Endothelial cell of umbilical vein (primary cell): ENCODE data around the gene PSME3IP1. TPM values are rescaled to one million over a fixed set of nuclear protein-coding genes. Genes with fewer than 3 reads are reported as not detected.
A peak's percentile ranks its signal among the peaks of the same experiment; 100 is the strongest.

Experiments
- BruUV-seq: library from RNA; stranded (reverse); fragments of 400-500 nt; replicated peaks from 2 replicates; lab custom pipeline; 2021; lab: Mats Ljungman, UMichigan
- CTCF ChIA-PET: fragments of 300-600, 350-600 bp; sonication (Branson Sonifier 250); formaldehyde crosslinking; loops from one replicate; lab custom pipeline; 2021; ENCODE audit warnings: antibody characterized with exemption, inconsistent platforms; lab: Charles Lee
- POLR2A ChIA-PET: fragments of 300-600, 350-600 bp; sonication (Branson Sonifier 250); formaldehyde crosslinking; loops from one replicate; lab custom pipeline; 2021; ENCODE audit warnings: antibody characterized with exemption, inconsistent platforms; lab: Charles Lee
- DNase-seq: peaks from one replicate; pipeline ENCODE4 v3.0.0-alpha.2; 2011; ENCODE audit warnings: low read depth, low spot score
- FAIRE-seq: peaks from 2 replicates; lab custom pipeline; 2011; peaks lifted over from hg19 to GRCh38; lab: Jason Lieb, UNC
- H2AFZ ChIP-seq: 2 replicates; pipeline ENCODE4 v1.6.0; 2012; ENCODE audit warnings: low read depth, low read length, control low read depth, inconsistent platforms
- H3K27ac ChIP-seq: 2 replicates; pipeline ENCODE4 v1.5.1; 2011; ENCODE audit warnings: low read depth, mild to moderate bottlenecking, control low read depth, low read length, moderate library complexity; ENCODE audit not compliant: insufficient read depth
- H3K27me3 ChIP-seq, 2 experiments: 2 replicates each; pipeline versions ENCODE4 v1.6.0 to v1.6.1; 2011; ENCODE audit warnings: low read length in 2 of 2, mixed read lengths in 1 of 2; ENCODE audit not compliant: control insufficient read depth in 2 of 2, insufficient read depth in 2 of 2
- H3K36me3 ChIP-seq, 2 experiments: 2 replicates in 1 of 2; 3 replicates in 1 of 2; pipeline ENCODE4 v1.5.1; 2011; ENCODE audit warnings: low read length in 2 of 2, mild to moderate bottlenecking in 1 of 2, moderate library complexity in 1 of 2; ENCODE audit not compliant: control insufficient read depth in 2 of 2, insufficient read depth in 2 of 2; ENCODE audit errors: extremely low read depth in 1 of 2
- H3K4me1 ChIP-seq: 3 replicates; pipeline ENCODE4 v1.5.1; 2011; ENCODE audit warnings: mild to moderate bottlenecking, low read length; ENCODE audit not compliant: control insufficient read depth, insufficient read depth; ENCODE audit errors: extremely low read depth
- H3K4me2 ChIP-seq: 2 replicates; pipeline ENCODE4 v1.6.1; 2011; ENCODE audit warnings: low read length, control low read depth, mixed read lengths; ENCODE audit not compliant: insufficient read depth
- H3K4me3 ChIP-seq, 3 experiments: fragments of 200-600 bp in 1 of 3; sonication (generic), shearing (Covaris generic) in 1 of 3; replicated peaks in 1 of 3; 2 replicates each; pipeline ENCODE4 v1.5.1; 2011 to 2016; ENCODE audit warnings: control low read depth in 3 of 3, low read length in 3 of 3, mild to moderate bottlenecking in 2 of 3, inconsistent platforms in 1 of 3, low read depth in 1 of 3, moderate library complexity in 1 of 3; ENCODE audit not compliant: insufficient read depth in 1 of 3
- H3K79me2 ChIP-seq: 2 replicates; pipeline ENCODE4 v1.6.0; 2012; ENCODE audit warnings: low read length, inconsistent platforms; ENCODE audit not compliant: control insufficient read depth, insufficient read depth
- H3K9ac ChIP-seq: replicated peaks from 2 replicates; pipeline ENCODE3; 2011; ENCODE audit warnings: low read length, control low read depth; ENCODE audit not compliant: insufficient read depth; ENCODE audit errors: extremely low read depth
- H3K9me1 ChIP-seq: replicated peaks from 3 replicates; pipeline ENCODE4 v1.6.0; 2011; ENCODE audit warnings: mild to moderate bottlenecking, low read length; ENCODE audit not compliant: control insufficient read depth, insufficient read depth; ENCODE audit errors: extremely low read depth
- H3K9me3 ChIP-seq: replicated peaks from 2 replicates; pipeline ENCODE4 v1.5.1; 2012; ENCODE audit warnings: low read length, inconsistent platforms; ENCODE audit not compliant: control insufficient read depth, insufficient read depth
- H4K20me1 ChIP-seq: replicated peaks from 2 replicates; pipeline ENCODE3; 2011; ENCODE audit warnings: mild to moderate bottlenecking, low read length; ENCODE audit not compliant: control insufficient read depth, insufficient read depth; ENCODE audit errors: extremely low read depth
- EZH2 ChIP-seq: IDR thresholded peaks from 2 replicates; pipeline ENCODE4 v1.6.1; 2012; ENCODE audit warnings: borderline replicate concordance, low read depth, mild to moderate bottlenecking, moderate library complexity, low read length, inconsistent platforms; ENCODE audit not compliant: severe bottlenecking
- FOS ChIP-seq: IDR thresholded peaks from 2 replicates; pipeline ENCODE4 v1.6.1; 2011; ENCODE audit warnings: mild to moderate bottlenecking, low read length, moderate library complexity, borderline replicate concordance; ENCODE audit not compliant: insufficient read depth
- GATA2 ChIP-seq: IDR thresholded peaks from 2 replicates; pipeline ENCODE4 v1.7.0; 2011; ENCODE audit warnings: low read depth, mild to moderate bottlenecking, moderate library complexity, mixed read lengths, low read length; ENCODE audit not compliant: insufficient read length, insufficient read depth
- JUN ChIP-seq: IDR thresholded peaks from 2 replicates; pipeline ENCODE4 v1.6.1; 2011; ENCODE audit warnings: borderline replicate concordance, low read depth; ENCODE audit not compliant: insufficient read length, insufficient read depth
- MYC ChIP-seq: IDR thresholded peaks from one replicate; pipeline ENCODE4 v1.6.1; 2011; ENCODE audit warnings: mild to moderate bottlenecking, low read depth, low read length
- POLR2A ChIP-seq: IDR thresholded peaks from 2 replicates; pipeline ENCODE4 v1.6.1; 2012; ENCODE audit warnings: low read depth, mild to moderate bottlenecking, control low read depth, low read length
- POLR2AphosphoS5 ChIP-seq: IDR thresholded peaks from 2 replicates; pipeline ENCODE4 v1.6.1; 2012; ENCODE audit warnings: low read depth, mild to moderate bottlenecking, control low read depth, low read length, moderate library complexity; ENCODE audit not compliant: insufficient read depth
- dilution Hi-C: fragments of 300-500 bp; cut with MboI; formaldehyde crosslinking; loops from one replicate; pipeline ENCODE4 v1.15.0; 2019; ENCODE audit warnings: low sequenced_read_pairs; ENCODE audit not compliant: extremely low pct_ligation_motif_present
- intact Hi-C: fragments of 100-400 bp; cut with micrococcal nuclease; formaldehyde crosslinking; loops from one replicate; pipeline ENCODE4 v1.10.0; 2022
- polyA plus RNA-seq, 4 experiments: library from polyadenylated mRNA; depleted of rRNA in 3 of 4; stranded (reverse) in 3 of 4; unstranded in 1 of 4; fragments of >200 nt; gene quantifications; 2 replicates each; pipeline versions ENCODE4 v1.2.1 to v1.2.3, GENCODE V29; 2011 to 2012; ENCODE audit warnings: missing spikeins in 1 of 4
- total RNA-seq: library from RNA; stranded (reverse); gene quantifications from 2 replicates; pipeline ENCODE4 v1.2.3, GENCODE V29; 2021
- TF ChIP-seq, protein P1 (sequence below): IDR thresholded peaks from 2 replicates; pipeline ENCODE4 v1.6.1; 2011; ENCODE audit not compliant: insufficient read depth, insufficient read length
- TF ChIP-seq, protein P2 (sequence below), 2 donors: IDR thresholded peaks; 1 replicate in 1 of 2; 2 replicates in 1 of 2; pipeline ENCODE4 v1.5.1; 2011; ENCODE audit warnings: low read length in 2 of 2, mild to moderate bottlenecking in 2 of 2, moderate library complexity in 2 of 2, control low read depth in 1 of 2, inconsistent platforms in 1 of 2, low read depth in 1 of 2; ENCODE audit not compliant: insufficient read depth in 1 of 2; ENCODE audit errors: extremely low read depth in 1 of 2

The PSME3IP1 gene
- total and polyA plus RNA-seq, 2 donors (not counting 3 experiments of a cell fraction or from before 2014, with no cell fraction given) = 86.2 to 91.8 TPM

DNA sequence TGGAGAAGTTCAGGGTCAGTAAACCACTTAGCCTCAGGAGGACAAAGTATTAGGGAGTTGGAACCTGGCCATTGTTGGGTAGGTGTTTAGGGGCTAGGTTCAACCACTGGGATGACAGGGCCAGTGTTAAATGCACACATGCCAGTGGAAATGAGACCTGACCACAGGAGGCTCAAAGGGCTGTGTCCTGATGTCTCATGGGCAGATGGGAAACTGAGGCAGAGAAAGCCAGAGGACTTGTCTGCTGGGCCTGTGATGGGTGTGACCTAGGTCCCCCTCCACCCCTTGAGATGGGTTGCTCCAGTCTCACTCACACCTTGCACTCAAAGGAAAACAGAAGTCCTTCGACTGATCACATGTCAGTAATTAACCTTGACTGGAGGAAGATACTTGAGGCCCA lies 77.4 kb downstream of the PSME3IP1 start:
- dilution Hi-C loops (no loop called here), intact Hi-C loops (no loop called here)
- no peak overlapping the region for H3K9ac ChIP-seq
- no peaks in the 10 kb centered on the region for H3K4me1 ChIP-seq
- DNase-seq (no peak), FAIRE-seq (peak; percentile 15)
- CTCF ChIA-PET = no interaction called here
- H3K9me1 ChIP-seq = no peaks in the 10 kb centered on the region
- H3K4me2 ChIP-seq = no peak overlapping the region
- H3K27me3 ChIP-seq = no peaks in the 10 kb centered on the region
- no peak overlapping the region for H2AFZ ChIP-seq
- H3K9me3 ChIP-seq = no peaks in the 10 kb centered on the region
- H3K36me3 ChIP-seq = peaks cover under 1 to 5% of the 10 kb centered on the region in 2 experiments
- H3K79me2 ChIP-seq = peaks cover 3% of the 10 kb centered on the region
- H3K4me3 ChIP-seq = no peak overlapping the region
- no peak for TF ChIP-seq FOS
- TF ChIP-seq POLR2AphosphoS5 = no peak
- TF ChIP-seq EZH2 = no peak
- TF ChIP-seq, protein P1, sequence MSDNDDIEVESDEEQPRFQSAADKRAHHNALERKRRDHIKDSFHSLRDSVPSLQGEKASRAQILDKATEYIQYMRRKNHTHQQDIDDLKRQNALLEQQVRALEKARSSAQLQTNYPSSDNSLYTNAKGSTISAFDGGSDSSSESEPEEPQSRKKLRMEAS = no peak
- no peak for TF ChIP-seq MYC
- no peak for TF ChIP-seq GATA2
- TF ChIP-seq, protein P2, sequence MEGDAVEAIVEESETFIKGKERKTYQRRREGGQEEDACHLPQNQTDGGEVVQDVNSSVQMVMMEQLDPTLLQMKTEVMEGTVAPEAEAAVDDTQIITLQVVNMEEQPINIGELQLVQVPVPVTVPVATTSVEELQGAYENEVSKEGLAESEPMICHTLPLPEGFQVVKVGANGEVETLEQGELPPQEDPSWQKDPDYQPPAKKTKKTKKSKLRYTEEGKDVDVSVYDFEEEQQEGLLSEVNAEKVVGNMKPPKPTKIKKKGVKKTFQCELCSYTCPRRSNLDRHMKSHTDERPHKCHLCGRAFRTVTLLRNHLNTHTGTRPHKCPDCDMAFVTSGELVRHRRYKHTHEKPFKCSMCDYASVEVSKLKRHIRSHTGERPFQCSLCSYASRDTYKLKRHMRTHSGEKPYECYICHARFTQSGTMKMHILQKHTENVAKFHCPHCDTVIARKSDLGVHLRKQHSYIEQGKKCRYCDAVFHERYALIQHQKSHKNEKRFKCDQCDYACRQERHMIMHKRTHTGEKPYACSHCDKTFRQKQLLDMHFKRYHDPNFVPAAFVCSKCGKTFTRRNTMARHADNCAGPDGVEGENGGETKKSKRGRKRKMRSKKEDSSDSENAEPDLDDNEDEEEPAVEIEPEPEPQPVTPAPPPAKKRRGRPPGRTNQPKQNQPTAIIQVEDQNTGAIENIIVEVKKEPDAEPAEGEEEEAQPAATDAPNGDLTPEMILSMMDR (IDR thresholded peaks at IDR 0.05; ENCODE audit: extremely low read depth in 1 of 2, insufficient read depth in 1 of 2, low read depth in 1 of 2, low read length in 2 of 2) = no peak
- no peak for TF ChIP-seq JUN
- no peak for TF ChIP-seq POLR2A
- no TSS peak for BruUV-seq
- no peak overlapping the region for H3K27ac ChIP-seq
- POLR2A ChIA-PET = interaction anchor here (0.7 kb wide), 1 partner anchor 14 kb away, joined by 9 read pairs; no protein-coding TSS in a partner anchor
- no peaks in the 10 kb centered on the region for H4K20me1 ChIP-seq
